NCI-H128 (cell line): Measurements from ENCODE around the gene ADAMTS14.

Experiments
- DNase-seq: peaks from one replicate; lab custom pipeline; 2025; ENCODE audit not compliant: unreplicated experiment; lab: John Stamatoyannopoulos, UW

Gene ADAMTS14

GRCh38 chr10:70782086-70782745, 109.9 kb downstream of the ADAMTS14 start:
- DNase-seq: no peak

- DNase-seq: no peak
Observed at GRCh38 chr10:70782746-70783680, 110.7 kb downstream of the ADAMTS14 start.

GRCh38 chr10:70784016-70784415, 111.7 kb downstream of the ADAMTS14 start:
- no peak for DNase-seq

- DNase-seq: no peak
Observed at GRCh38 chr10:70784471-70784870, 112.2 kb downstream of the ADAMTS14 start.

GRCh38 chr10:70785190-70785589, 112.9 kb downstream of the ADAMTS14 start, which contains the start of gene TBATA:
TBATA (minus strand) TSS chr10:70785377; CDS start chr10:70783379, 1,998 bp downstream.
- no peak for DNase-seq

GRCh38 chr10:70786799-70787415, 114.6 kb downstream of the ADAMTS14 start:
- DNase-seq: no peak

GRCh38 chr10:70791386-70792039, 119.2 kb downstream of the ADAMTS14 start:
- DNase-seq: no peak

- DNase-seq: no peak
Observed at GRCh38 chr10:70795613-70796012, 123.3 kb downstream of the ADAMTS14 start.

GRCh38 chr10:70797840-70798239, 125.5 kb downstream of the ADAMTS14 start:
- DNase-seq: no peak

- no peak for DNase-seq
Observed at GRCh38 chr10:70799124-70799523, 126.8 kb downstream of the ADAMTS14 start.

- no peak for DNase-seq
Observed at GRCh38 chr10:70801854-70802253, 129.5 kb downstream of the ADAMTS14 start.

GRCh38 chr10:70803775-70804420, 131.6 kb downstream of the ADAMTS14 start:
- peak; percentile 69 for DNase-seq

- DNase-seq: no peak
Observed at GRCh38 chr10:70804421-70804808, 132.1 kb downstream of the ADAMTS14 start.

GRCh38 chr10:70805619-70806215, 133.4 kb downstream of the ADAMTS14 start:
- no peak for DNase-seq

GRCh38 chr10:70806841-70807240, 134.5 kb downstream of the ADAMTS14 start:
- no peak for DNase-seq

GRCh38 chr10:70807556-70807955, 135.2 kb downstream of the ADAMTS14 start:
- no peak for DNase-seq

- no peak for DNase-seq
Observed at GRCh38 chr10:70809011-70809611, 136.8 kb downstream of the ADAMTS14 start.

- DNase-seq: no peak
Observed at GRCh38 chr10:70809726-70810125, 137.4 kb downstream of the ADAMTS14 start.

- DNase-seq: no peak
Observed at GRCh38 chr10:70810967-70811366, 138.7 kb downstream of the ADAMTS14 start.

- no peak for DNase-seq
Observed at GRCh38 chr10:70811881-70812280, 139.6 kb downstream of the ADAMTS14 start.
